Activated CD8-positive, alpha-beta memory T cell treated with anti-CD3 and anti-CD28 coated beads, Interleukin-2, amount 50 U/mL, for 24 hours (primary cell): Measurements from ENCODE around the gene SH3PXD2A.

Source experiments
- DNase-seq: peaks from one replicate; pipeline ENCODE4 v3.0.0-alpha.2; 2020; ENCODE audit errors: extremely low read depth

The SH3PXD2A gene

GRCh38 chr10:103724074-103724473 is 131.3 kb downstream of the SH3PXD2A start:
- DNase-seq = no peak

GRCh38 chr10:103723557-103723956 is 131.8 kb downstream of the SH3PXD2A start:
- no peak for DNase-seq

DNA sequence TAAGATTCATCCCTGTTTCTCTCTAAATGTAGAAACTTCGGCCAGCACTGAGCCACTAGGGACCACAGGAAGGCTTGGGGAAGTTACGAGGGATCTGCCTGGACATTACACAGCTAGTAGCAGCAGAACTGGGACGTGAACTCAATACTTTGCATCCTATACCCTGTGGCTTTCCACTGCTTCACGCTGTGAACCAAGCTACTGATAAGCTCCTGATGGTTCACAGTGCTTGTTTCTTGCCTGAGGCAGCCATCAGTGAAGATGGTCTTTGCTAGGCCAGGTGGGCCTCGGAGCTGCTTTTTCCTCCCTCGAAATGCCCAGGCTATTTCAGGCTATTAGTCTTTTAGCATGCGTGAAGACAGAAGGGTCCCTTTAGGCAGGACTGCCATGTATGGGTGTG is 132.7 kb downstream of the SH3PXD2A start:
- DNase-seq = no peak

DNA sequence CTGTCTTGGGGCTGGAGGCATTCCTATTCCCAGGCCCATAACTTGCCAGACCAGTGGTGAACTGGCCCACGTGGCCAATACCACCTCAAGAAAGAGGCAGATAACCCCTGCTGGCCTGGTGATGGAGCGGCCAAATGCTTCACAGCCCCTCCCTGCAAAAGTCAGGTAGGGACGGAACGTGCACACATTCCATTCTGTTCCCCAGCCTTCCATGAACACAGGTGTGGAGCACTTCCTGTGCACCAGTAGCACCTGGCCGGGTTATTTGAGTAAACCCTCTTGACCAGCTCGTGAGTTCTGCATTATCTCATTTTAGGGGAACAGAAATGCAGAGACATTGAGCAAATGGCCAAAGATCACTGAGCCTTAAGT is 134.4 kb downstream of the SH3PXD2A start:
- no peak for DNase-seq

DNA sequence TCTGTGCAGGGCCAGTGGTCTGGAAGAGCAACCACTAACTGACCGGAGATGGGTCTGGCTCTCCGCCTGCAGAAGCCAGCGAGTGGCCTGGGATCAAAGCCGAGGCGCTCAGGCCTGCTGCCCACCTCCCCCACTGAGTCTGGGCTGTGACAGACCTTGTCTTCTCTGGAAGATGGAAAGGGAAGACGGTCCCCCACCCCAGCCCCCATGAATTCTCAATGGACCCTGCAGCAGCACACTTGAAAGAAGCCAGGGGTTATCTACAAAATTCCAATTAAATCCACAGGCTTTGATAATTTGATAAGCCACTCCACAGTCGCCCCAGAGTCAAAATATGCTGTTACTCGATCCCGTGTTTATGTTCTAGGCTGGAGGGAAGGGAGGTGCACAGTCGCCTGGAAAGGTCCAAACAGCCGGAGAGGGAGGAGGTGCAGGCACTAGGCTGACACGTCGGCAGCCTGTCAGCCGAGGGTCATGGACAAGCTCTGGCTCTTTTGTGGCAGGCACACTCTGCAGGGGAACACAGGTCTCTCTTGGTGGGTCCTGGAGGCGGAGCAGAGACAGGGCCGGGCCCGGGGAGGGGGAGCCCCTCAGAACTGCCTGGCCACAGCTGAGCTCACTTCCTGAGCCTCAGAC is 134.9 kb downstream of the SH3PXD2A start:
- DNase-seq = no peak

DNA sequence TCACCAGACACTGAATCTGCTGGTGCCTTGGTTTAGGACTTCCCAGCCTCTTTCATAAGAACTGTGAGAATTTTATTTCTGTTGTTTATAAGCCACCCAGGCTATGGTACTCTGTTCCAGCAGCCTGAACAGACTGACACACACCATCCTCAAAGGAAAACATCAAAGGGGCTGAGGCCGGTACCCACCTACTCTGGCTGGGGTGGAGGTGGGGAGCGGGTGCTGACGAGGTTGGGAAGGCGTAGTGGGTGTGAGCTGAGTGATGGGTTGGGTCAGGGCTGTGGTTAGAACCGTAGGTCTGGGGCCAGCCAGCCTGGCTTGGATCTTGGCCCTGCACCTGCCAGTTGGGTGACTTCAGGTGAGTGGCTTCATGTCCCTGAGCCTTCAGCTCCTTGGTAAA is 136.3 kb downstream of the SH3PXD2A start:
- no peak for DNase-seq

DNA sequence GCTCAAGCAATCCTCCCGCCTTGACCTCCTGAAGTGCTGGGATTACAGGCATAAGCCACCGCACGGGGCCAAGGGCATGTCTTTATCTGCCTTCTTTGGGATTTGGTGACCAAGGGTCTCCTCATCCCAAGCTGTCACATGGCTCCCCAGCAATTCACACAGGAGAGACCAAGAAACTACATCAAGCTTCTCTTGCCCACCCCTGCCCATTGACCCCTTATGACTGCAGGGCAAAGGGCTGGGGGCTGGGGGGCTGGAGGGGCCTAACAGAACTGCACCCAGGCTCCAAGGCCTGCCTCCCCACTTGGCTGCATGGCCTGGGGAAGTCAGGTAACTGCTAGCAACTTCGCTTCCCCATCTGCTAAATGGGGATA is 137.1 kb downstream of the SH3PXD2A start:
- DNase-seq = no peak

DNA sequence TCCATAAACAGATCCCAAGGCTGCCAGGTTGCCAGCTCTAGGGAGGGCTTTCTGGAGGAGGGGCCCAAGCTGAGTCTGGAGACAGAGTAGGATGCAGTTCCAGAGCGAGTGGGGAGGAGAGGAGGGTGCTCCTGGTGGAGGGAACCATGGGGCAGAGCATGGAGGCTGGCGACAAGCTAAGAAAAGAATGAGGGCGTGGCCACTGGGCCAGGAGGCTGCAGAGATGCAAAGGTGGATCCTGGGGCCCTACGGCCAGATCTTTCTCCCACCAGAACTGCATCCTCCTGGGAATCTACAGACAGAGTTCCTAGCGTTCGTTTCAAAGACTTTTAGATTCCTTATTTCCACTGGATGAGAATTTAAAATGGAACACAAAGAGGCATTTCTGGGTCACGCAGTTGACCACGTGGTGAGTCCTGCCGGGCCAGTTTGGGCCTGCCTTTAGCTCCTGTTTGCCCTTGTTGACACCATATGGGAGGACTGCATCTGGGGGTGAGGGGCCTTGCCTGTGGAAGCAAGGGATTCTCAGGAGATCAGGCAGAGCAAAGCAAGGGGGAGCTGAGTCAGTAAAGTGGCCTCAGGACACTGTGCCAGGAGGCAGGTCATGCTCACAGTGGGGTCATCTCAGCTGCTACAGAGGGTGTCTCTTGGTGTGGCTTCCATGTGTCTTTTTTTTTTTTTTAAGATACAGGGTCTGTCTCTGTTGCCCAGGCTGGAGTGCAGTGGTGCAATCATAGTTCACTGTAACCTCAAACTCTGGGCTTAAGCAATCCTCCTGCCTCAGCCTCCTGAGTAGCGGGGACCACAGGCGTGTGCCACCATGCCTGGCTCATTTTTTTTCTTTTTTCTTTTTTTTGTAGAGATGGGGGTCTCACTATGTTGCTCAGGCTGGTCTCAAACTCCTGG is 137.8 kb downstream of the SH3PXD2A start:
- DNase-seq = no peak

GRCh38 chr10:103716206-103717160 is 138.9 kb downstream of the SH3PXD2A start:
- no peak for DNase-seq

DNA sequence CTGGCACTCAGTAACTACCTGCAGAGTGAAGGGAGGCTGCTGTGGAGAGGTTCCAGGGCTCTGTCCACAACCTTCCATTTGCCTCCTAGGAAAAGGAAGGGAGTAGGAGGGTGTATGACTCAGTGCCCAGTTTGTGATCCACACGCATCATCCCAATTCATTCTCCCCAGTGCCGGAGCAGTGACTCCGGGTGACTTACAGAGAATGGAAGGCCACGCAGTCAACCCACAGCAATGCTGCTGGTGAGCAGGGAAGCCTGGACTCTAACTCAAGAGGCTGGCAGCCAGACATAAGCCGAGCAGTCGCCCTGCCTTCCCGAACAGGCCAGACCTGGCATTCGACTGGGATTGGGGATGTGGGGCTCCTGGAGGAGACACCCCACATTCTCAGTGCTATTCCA is 139.9 kb downstream of the SH3PXD2A start:
- DNase-seq = no peak

GRCh38 chr10:103714232-103714891 is 141.0 kb downstream of the SH3PXD2A start:
- no peak for DNase-seq

DNA sequence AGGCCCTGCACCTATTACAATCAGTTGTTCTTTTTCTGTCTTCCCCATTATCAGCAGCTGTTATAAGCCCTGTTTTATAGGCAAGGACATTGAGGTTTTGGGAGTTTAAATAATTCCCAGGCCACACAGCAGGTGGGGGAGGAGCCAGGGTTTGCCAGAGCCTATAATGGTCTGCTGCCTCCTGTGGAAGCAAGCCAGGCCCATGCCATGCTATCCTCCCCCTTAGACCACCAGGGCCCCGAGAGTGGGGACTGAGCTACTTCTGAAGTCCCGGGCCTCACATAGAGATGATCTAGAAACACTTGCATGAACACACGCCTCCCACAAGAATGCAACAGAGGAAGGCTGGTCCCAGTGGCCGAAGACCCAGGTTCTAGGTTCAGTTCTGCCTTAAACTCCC is 141.7 kb downstream of the SH3PXD2A start:
- DNase-seq = no peak

DNA sequence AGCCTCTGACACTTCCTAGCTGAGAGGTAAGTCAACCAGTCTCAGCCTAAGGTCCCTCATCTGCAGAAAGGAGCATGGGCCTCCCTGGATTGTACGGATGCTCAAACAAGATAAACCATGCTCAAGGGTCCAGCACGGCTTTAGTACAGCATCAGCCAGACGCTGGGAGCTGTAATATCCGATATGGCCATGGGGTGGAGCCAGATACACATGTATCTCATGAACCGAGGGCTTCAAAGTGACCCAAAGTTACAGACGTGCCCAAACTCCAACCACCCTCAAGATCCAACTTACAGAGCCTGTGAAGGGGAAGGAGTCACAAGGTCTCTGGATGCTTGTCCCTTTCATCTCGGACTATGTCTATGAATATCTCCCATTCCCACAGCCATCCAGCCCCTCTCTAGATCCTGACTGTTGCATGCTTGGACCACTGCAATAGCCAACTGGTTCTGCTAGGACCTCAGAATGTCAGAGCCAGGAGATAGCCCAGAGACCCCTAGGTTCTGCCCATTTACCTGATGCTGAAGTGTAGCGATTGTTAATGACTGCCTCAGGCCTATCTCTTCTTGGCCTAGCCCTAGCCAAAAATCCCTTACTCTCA is 142.4 kb downstream of the SH3PXD2A start:
- peak; percentile 56 for DNase-seq

GRCh38 chr10:103712146-103712545 is 143.2 kb downstream of the SH3PXD2A start:
- no peak for DNase-seq

GRCh38 chr10:103711351-103711994 is 143.9 kb downstream of the SH3PXD2A start:
- no peak for DNase-seq

GRCh38 chr10:103710490-103710889 is 144.9 kb downstream of the SH3PXD2A start:
- DNase-seq = no peak

GRCh38 chr10:103709341-103709920 is 145.9 kb downstream of the SH3PXD2A start:
- DNase-seq = no peak

DNA sequence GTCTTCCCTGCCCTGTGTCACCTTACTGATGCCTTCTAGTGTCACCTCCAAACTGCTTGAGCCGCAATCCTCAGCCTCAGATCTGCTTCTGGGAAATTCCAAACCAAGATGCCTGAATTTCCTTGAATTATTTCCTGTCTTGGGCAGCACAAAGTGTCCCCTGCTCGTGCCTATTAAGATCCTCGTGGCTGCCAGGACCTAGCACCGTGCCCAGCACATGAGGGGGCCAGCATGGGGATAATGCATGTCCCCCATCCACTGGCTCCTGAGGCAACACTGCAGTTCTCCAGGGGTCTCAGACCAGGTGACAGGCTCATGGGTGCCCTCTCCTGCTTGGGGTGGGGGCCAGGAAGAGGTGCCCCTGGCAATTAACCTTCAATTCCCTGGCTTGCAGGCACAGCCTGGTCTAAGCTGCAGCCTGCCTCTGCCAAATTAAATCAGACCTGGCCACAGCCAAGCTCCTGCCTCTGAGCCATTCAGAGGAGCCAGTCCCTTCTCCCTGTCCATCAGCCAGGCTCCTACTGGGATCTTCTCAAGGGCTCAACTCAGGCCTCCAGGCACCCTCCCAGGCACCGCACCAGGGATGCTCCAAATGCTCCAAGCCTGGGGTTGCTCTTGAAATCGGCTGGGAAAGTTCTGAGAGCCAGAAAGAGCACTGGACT is 146.6 kb downstream of the SH3PXD2A start:
- no peak for DNase-seq

DNA sequence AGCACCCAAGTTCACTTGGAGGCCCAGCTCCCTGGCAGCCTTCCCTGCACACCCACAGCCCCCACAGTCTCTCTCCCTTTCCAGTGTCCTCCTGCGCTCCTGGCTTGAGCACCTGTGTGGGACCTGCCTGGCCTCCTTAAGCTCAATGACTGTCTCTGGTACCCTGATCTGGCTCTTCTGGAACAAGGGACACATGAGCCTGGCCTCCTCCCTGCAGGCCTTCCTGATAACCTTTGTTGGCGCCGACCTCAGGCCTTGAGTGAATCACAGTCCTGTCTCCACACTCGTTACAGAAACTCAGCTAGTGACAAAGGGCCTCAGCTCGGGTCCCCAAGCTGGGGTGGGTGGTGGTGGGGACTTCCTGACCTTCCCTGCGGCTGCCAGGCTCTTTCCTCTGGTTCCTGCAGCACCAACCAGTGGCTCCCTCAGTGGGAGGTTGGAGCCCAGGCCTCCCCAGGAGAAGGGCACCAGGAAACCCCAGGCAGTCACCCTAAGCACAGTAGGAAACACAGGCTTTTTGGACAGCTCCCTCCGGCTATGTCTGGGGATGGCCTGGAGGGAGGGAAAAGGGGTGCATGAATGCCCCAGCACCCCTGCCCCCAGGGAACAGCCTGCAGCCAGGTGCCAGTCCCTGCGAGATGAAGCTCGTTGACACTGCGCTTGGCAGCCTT is 147.3 kb downstream of the SH3PXD2A start:
- DNase-seq = no peak
